GM21515 (cell line): ENCODE data around the gene WTAP.
"Not testable (repeated sequence)": the region's sequence is repeated elsewhere in the genome, so short reads cannot be mapped to it uniquely, and the experiment has no call there.

Source experiments
- ATAC-seq: cut with Tn5 transposase; IDR thresholded peaks from one replicate; pipeline ENCODE4 v1.9.1; 2021; ENCODE audit not compliant: unreplicated experiment

The WTAP gene

GRCh38 chr6:159726918-159727716, at the start of gene WTAP:
TSS of gene WTAP (plus strand) at chr6:159727506. CDS start at chr6:159736266, 8,760 bp downstream.
- ATAC-seq, result peak; percentile 73

GRCh38 chr6:159677506-159678165, 49.7 kb upstream of the WTAP start:
- no peak for ATAC-seq

GRCh38 chr6:159678574-159678973, 48.7 kb upstream of the WTAP start:
- ATAC-seq, result no peak

- ATAC-seq, result no peak
Observed at GRCh38 chr6:159679091-159680077, 47.9 kb upstream of the WTAP start.

GRCh38 chr6:159680104-159680503, 47.2 kb upstream of the WTAP start:
- no peak for ATAC-seq

GRCh38 chr6:159681191-159681880, 46.0 kb upstream of the WTAP start:
- ATAC-seq, result no peak

- ATAC-seq, result no peak
Observed at GRCh38 chr6:159682295-159682694, 45.0 kb upstream of the WTAP start.

- ATAC-seq, result no peak
Observed at GRCh38 chr6:159682810-159683209, 44.5 kb upstream of the WTAP start.

GRCh38 chr6:159684013-159684304, 43.3 kb upstream of the WTAP start:
- ATAC-seq, result no peak

GRCh38 chr6:159686040-159686439, 41.3 kb upstream of the WTAP start:
- ATAC-seq, result no peak

GRCh38 chr6:159686703-159687102, 40.6 kb upstream of the WTAP start:
- no peak for ATAC-seq

- ATAC-seq, result no peak
Observed at GRCh38 chr6:159687341-159687740, 40.0 kb upstream of the WTAP start.

GRCh38 chr6:159688266-159688905, 38.9 kb upstream of the WTAP start:
- no peak for ATAC-seq

- ATAC-seq, result no peak
Observed at GRCh38 chr6:159689001-159689400, 38.3 kb upstream of the WTAP start.

- not testable (repeated sequence) for ATAC-seq
Observed at GRCh38 chr6:159690135-159690534, 37.2 kb upstream of the WTAP start.

- ATAC-seq, result no peak
Observed at GRCh38 chr6:159691133-159691962, 36.0 kb upstream of the WTAP start.

- ATAC-seq, result no peak
Observed at GRCh38 chr6:159691963-159692287, 35.4 kb upstream of the WTAP start.

GRCh38 chr6:159692303-159693127, 34.8 kb upstream of the WTAP start:
- ATAC-seq, result peak; percentile 37
